GM12878 (cell line): Measurements from ENCODE around the gene CLSTN2.

ENCODE experiments used
- CEBPB ChIP-seq, 2 experiments: fragments of 150-350 bp in 1 of 2; IDR thresholded peaks; 2 replicates each; pipeline ENCODE4 v1.6.1; 2012 to 2014; ENCODE audit warnings: low read depth in 2 of 2, low read length in 2 of 2, borderline replicate concordance in 1 of 2, inconsistent platforms in 1 of 2
- EGR1 ChIP-seq, 2 experiments: IDR thresholded peaks; 1 replicate in 1 of 2; 2 replicates in 1 of 2; pipeline ENCODE4 v1.6.1; 2011 to 2012; ENCODE audit warnings: low read depth in 2 of 2, low read length in 2 of 2, borderline replicate concordance in 1 of 2, mild to moderate bottlenecking in 1 of 2, moderate library complexity in 1 of 2
- EZH2 ChIP-seq: IDR thresholded peaks from 2 replicates; pipeline ENCODE4 v1.6.1; 2012; ENCODE audit warnings: low read depth, mild to moderate bottlenecking, control low read depth, inconsistent platforms, low read length, borderline replicate concordance; ENCODE audit not compliant: control insufficient read depth
- JUNB ChIP-seq: IDR thresholded peaks from 2 replicates; pipeline ENCODE4 v1.6.1; 2016; ENCODE audit warnings: antibody characterized with exemption, mild to moderate bottlenecking
- KDM1A ChIP-seq: fragments of 200-600 bp; sonication (generic); IDR thresholded peaks from 2 replicates; pipeline ENCODE4 v1.6.1; 2016; ENCODE audit warnings: borderline replicate concordance
- NFYB ChIP-seq: IDR thresholded peaks from 2 replicates; pipeline ENCODE4 v1.6.1; 2011; ENCODE audit warnings: low read depth, mild to moderate bottlenecking, low read length, improper control_type of control experiment, moderate library complexity; ENCODE audit not compliant: insufficient read depth
- NRF1 ChIP-seq: conservative IDR thresholded peaks from 2 replicates; pipeline ENCODE4 v1.6.1; 2011; ENCODE audit warnings: mild to moderate bottlenecking, low read depth, low read length, improper control_type of control experiment
- SMAD1 ChIP-seq: fragments of 450-650 bp; IDR thresholded peaks from 2 replicates; pipeline ENCODE4 v1.6.1; 2018; ENCODE audit warnings: mild to moderate bottlenecking, low read depth; ENCODE audit not compliant: partially characterized antibody
- SUPT20H ChIP-seq: IDR thresholded peaks from 2 replicates; pipeline ENCODE4 v1.6.1; 2011; ENCODE audit warnings: low read depth, mild to moderate bottlenecking, low read length, moderate library complexity, borderline replicate concordance; ENCODE audit not compliant: control insufficient read depth
- TF ChIP-seq, protein P1 (sequence below), 3 experiments: IDR thresholded peaks in 2 of 3; conservative IDR thresholded peaks in 1 of 3; 2 replicates each; pipeline ENCODE4 v1.5.1; 2011; ENCODE audit warnings: low read depth in 3 of 3, low read length in 3 of 3, mild to moderate bottlenecking in 3 of 3, control low read depth in 2 of 3, moderate library complexity in 2 of 3, inconsistent platforms in 1 of 3, mixed read lengths in 1 of 3; ENCODE audit not compliant: control insufficient read depth in 2 of 3, insufficient read depth in 1 of 3; ENCODE audit errors: extremely low read depth in 1 of 3

DNA sequence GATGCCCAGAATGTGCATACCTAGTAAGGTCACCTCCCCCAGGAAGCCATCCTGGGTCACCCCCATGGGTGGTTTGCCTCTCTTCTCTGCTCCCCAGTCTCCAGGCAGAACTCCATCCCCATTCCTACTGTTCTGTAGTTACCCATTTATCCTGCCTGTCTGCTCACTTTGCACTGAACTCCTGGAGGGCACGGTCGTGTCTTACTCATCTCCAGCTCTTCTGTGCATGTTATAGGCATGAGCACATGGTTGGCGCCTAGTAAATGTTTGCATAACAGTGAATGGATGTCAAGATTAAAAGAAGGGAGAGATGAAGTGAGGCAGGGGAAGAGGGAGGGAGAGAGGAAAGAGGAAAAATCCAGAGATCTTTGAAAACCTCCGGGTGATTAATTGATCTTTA, 534.5 kb downstream of the CLSTN2 start:
- TF ChIP-seq NFYB (no peak), EZH2 (no peak), CEBPB (IDR thresholded peaks at IDR 0.05; ENCODE audit: borderline replicate concordance in 1 of 2, low read depth in 2 of 2, low read length in 2 of 2) (no peak), KDM1A (no peak), EGR1 (IDR thresholded peaks at IDR 0.05; ENCODE audit: borderline replicate concordance in 1 of 2, low read depth in 2 of 2, low read length in 2 of 2) (no peak), JUNB (no peak), SUPT20H (no peak), NRF1 (no peak), SMAD1 (no peak)
- TF ChIP-seq, protein P1, sequence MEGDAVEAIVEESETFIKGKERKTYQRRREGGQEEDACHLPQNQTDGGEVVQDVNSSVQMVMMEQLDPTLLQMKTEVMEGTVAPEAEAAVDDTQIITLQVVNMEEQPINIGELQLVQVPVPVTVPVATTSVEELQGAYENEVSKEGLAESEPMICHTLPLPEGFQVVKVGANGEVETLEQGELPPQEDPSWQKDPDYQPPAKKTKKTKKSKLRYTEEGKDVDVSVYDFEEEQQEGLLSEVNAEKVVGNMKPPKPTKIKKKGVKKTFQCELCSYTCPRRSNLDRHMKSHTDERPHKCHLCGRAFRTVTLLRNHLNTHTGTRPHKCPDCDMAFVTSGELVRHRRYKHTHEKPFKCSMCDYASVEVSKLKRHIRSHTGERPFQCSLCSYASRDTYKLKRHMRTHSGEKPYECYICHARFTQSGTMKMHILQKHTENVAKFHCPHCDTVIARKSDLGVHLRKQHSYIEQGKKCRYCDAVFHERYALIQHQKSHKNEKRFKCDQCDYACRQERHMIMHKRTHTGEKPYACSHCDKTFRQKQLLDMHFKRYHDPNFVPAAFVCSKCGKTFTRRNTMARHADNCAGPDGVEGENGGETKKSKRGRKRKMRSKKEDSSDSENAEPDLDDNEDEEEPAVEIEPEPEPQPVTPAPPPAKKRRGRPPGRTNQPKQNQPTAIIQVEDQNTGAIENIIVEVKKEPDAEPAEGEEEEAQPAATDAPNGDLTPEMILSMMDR (IDR thresholded peaks at IDR 0.05 in 2 of 3, conservative IDR thresholded peaks at IDR 0.05 in 1 of 3; ENCODE audit: control insufficient read depth in 2 of 3, extremely low read depth in 1 of 3, insufficient read depth in 1 of 3, low read depth in 3 of 3, low read length in 3 of 3), result no peak
